GM23338 (cell line): ENCODE measurements around the gene ANXA6. TPM values are rescaled to one million over a fixed set of nuclear protein-coding genes. Genes with fewer than 3 reads are reported as not detected.

Experiments
- ATAC-seq: fragments of 200-7000 bp; cut with Tn5 transposase; 3 replicates; pipeline ENCODE4 v1.9.1; 2020
- DNase-seq: peaks from one replicate; pipeline ENCODE4 v3.0.0-alpha.2; 2015; ENCODE audit warnings: low spot score
- H2AFZ ChIP-seq: fragments of 200-600 bp; sonication (generic); 2 replicates; pipeline ENCODE4 v1.8.0; 2016; ENCODE audit warnings: antibody characterized with exemption, mild to moderate bottlenecking, moderate library complexity
- H3F3A ChIP-seq: fragments of 200-600 bp; sonication (generic); replicated peaks from 2 replicates; pipeline ENCODE4 v1.8.0; 2017; ENCODE audit warnings: antibody characterized with exemption, mixed run types, low read depth
- H3K27ac ChIP-seq: fragments of 200-600 bp; sonication (generic); 2 replicates; pipeline ENCODE4 v1.6.1; 2016; ENCODE audit warnings: low read depth
- H3K27me3 ChIP-seq: fragments of 200-600 bp; sonication (generic); 2 replicates; pipeline ENCODE4 v1.8.0; 2016; ENCODE audit warnings: mild to moderate bottlenecking, mixed run types, moderate library complexity; ENCODE audit not compliant: insufficient read depth
- H3K36me3 ChIP-seq: fragments of 200-600 bp; sonication (generic); 2 replicates; pipeline ENCODE4 v1.8.0; 2016; ENCODE audit warnings: mild to moderate bottlenecking; ENCODE audit not compliant: insufficient read depth
- H3K4me1 ChIP-seq: fragments of 200-600 bp; sonication (generic); 2 replicates; pipeline ENCODE4 v1.8.0; 2016; ENCODE audit warnings: mild to moderate bottlenecking, moderate library complexity; ENCODE audit not compliant: insufficient read depth
- H3K4me2 ChIP-seq: fragments of 200-600 bp; sonication (generic); 2 replicates; pipeline ENCODE4 v1.7.1; 2017; ENCODE audit warnings: mixed run types
- H3K4me3 ChIP-seq: fragments of 200-600 bp; sonication (generic); 2 replicates; pipeline ENCODE4 v1.6.1; 2016; ENCODE audit warnings: mixed run types
- H3K79me2 ChIP-seq: fragments of 200-600 bp; sonication (generic); replicated peaks from 2 replicates; pipeline ENCODE4 v1.8.0; 2017; ENCODE audit warnings: mild to moderate bottlenecking; ENCODE audit not compliant: insufficient read depth
- H3K9me2 ChIP-seq: fragments of 200-600 bp; sonication (generic); 2 replicates; pipeline ENCODE4 v1.8.0; 2017; ENCODE audit not compliant: insufficient read depth
- H4K20me1 ChIP-seq: fragments of 200-600 bp; sonication (generic); replicated peaks from 2 replicates; pipeline ENCODE4 v1.8.0; 2017; ENCODE audit warnings: mild to moderate bottlenecking; ENCODE audit not compliant: insufficient read depth
- H3K27ac Mint-ChIP-seq: 2 replicates; pipeline ENCODE4 v1.8.0; 2020; ENCODE audit warnings: inconsistent platforms, mild to moderate bottlenecking, moderate library complexity, mixed read lengths
- H3K27me3 Mint-ChIP-seq: 3 replicates; pipeline ENCODE4 v1.8.0; 2022; ENCODE audit warnings: low read depth, mild to moderate bottlenecking, moderate library complexity, mixed read lengths, inconsistent platforms; ENCODE audit not compliant: insufficient read depth, poor library complexity
- H3K36me3 Mint-ChIP-seq: 3 replicates; pipeline ENCODE4 v1.8.0; 2021; ENCODE audit warnings: low read depth, mild to moderate bottlenecking, inconsistent platforms, moderate library complexity, mixed read lengths
- H3K4me1 Mint-ChIP-seq: 3 replicates; pipeline ENCODE4 v1.8.0; 2020; ENCODE audit warnings: mild to moderate bottlenecking, inconsistent platforms, mixed read lengths
- H3K4me3 Mint-ChIP-seq: 3 replicates; pipeline ENCODE4 v1.8.0; 2021; ENCODE audit warnings: moderate library complexity, mild to moderate bottlenecking, inconsistent platforms, mixed read lengths
- H3K9me3 Mint-ChIP-seq: 3 replicates; pipeline ENCODE4 v1.8.0; 2020; ENCODE audit warnings: moderate library complexity, mild to moderate bottlenecking, inconsistent platforms, mixed read lengths
- CREB1 ChIP-seq: fragments of 250-450 bp; sonication (Bioruptor Pico); IDR thresholded peaks from 2 replicates; pipeline ENCODE4 v1.5.0; 2020; ENCODE audit warnings: low read depth, mild to moderate bottlenecking, moderate library complexity
- CTCF ChIP-seq, 2 experiments: fragments of 200-600 bp in 1 of 2; sonication (generic) in 1 of 2; conservative IDR thresholded peaks; 2 replicates each; pipeline versions ENCODE4 v1.5.1 to v1.6.1; 2016 to 2017; ENCODE audit warnings: antibody characterized with exemption in 2 of 2, low read depth in 2 of 2, mild to moderate bottlenecking in 2 of 2, moderate library complexity in 1 of 2
- ETS1 ChIP-seq: IDR thresholded peaks from 2 replicates; pipeline ENCODE4 v1.6.1; 2016; ENCODE audit warnings: antibody characterized with exemption
- EZH2 ChIP-seq: fragments of 200-600 bp; sonication (generic); IDR thresholded peaks from one replicate; pipeline ENCODE4 v1.8.0; 2017; ENCODE audit warnings: antibody characterized with exemption, mild to moderate bottlenecking, low read depth; ENCODE audit not compliant: unreplicated experiment
- EZH2phosphoT487 ChIP-seq: fragments of 200-600 bp; sonication (generic); IDR thresholded peaks from one replicate; pipeline ENCODE4 v1.8.1; 2018; ENCODE audit warnings: antibody characterized with exemption; ENCODE audit not compliant: unreplicated experiment
- JUNB ChIP-seq: IDR thresholded peaks from one replicate; pipeline ENCODE4 v1.6.1; 2016; ENCODE audit warnings: antibody characterized with exemption; ENCODE audit not compliant: unreplicated experiment
- NANOG ChIP-seq: IDR thresholded peaks from 2 replicates; pipeline ENCODE4 v1.6.1; 2016; ENCODE audit warnings: antibody characterized with exemption, borderline replicate concordance
- POLR2AphosphoS5 ChIP-seq: IDR thresholded peaks from 2 replicates; pipeline ENCODE4 v1.6.1; 2016; ENCODE audit warnings: antibody characterized with exemption, low read depth
- STAT1 ChIP-seq: IDR thresholded peaks from one replicate; pipeline ENCODE4 v1.6.1; 2016; ENCODE audit warnings: antibody characterized with exemption; ENCODE audit not compliant: unreplicated experiment
- ZNF114 ChIP-seq: fragments of 250-450 bp; sonication (Bioruptor Pico); IDR thresholded peaks from 2 replicates; pipeline ENCODE4 v1.5.0; 2020; ENCODE audit warnings: mild to moderate bottlenecking, moderate library complexity
- ZNF331 ChIP-seq: fragments of 250-450 bp; sonication (Bioruptor Pico); IDR thresholded peaks from 2 replicates; pipeline ENCODE4 v1.5.0; 2020; ENCODE audit warnings: low read depth, mild to moderate bottlenecking, moderate library complexity
- ZNF462 ChIP-seq: fragments of 250-450 bp; sonication (Bioruptor Pico); IDR thresholded peaks from 2 replicates; pipeline ENCODE4 v1.5.0; 2020; ENCODE audit warnings: mild to moderate bottlenecking, moderate library complexity
- polyA plus RNA-seq: library from polyadenylated mRNA; unstranded; fragments of >200 nt; fragmentation: Nextera tagmentation; extraction: Ambion mirVana; gene quantifications from 2 replicates; pipeline ENCODE4 v1.2.1, GENCODE V29; 2016
- total RNA-seq: library from RNA; depleted of rRNA; stranded (reverse); fragments of >200 nt; shearing (Covaris generic); gene quantifications from 2 replicates; pipeline ENCODE4 v1.2.3, GENCODE V29; 2014
- TF ChIP-seq, protein P1 (sequence below): IDR thresholded peaks from one replicate; pipeline ENCODE4 v1.6.1; 2018; ENCODE audit warnings: antibody characterized with exemption; ENCODE audit not compliant: unreplicated experiment

Gene ANXA6
- total and polyA plus RNA-seq, 2 experiments from 2014 or later = 26.5 to 110 TPM

- Histone ChIP-seq H3K79me2 (no peaks in the 10 kb centered on the region), H3F3A (no peaks in the 10 kb centered on the region), H4K20me1 (no peaks in the 10 kb centered on the region), H3K36me3 (no peaks in the 10 kb centered on the region), H3K4me3 (no peak overlapping the region), H3K4me2 (no peak overlapping the region), H3K27me3 (no peaks in the 10 kb centered on the region), H3K27ac (no peak overlapping the region), H2AFZ (no peak overlapping the region), H3K9me2 (no peaks in the 10 kb centered on the region), H3K4me1 (no peaks in the 10 kb centered on the region)
- Mint-ChIP-seq H3K4me1 (peaks cover 8% of the 10 kb centered on the region), H3K36me3 (no peaks in the 10 kb centered on the region), H3K27me3 (peaks cover 3% of the 10 kb centered on the region), H3K4me3 (no peak overlapping the region), H3K9me3 (no peaks in the 10 kb centered on the region), H3K27ac (no peak overlapping the region)
- TF ChIP-seq EZH2phosphoT487 = no peak
- no peak for TF ChIP-seq POLR2AphosphoS5
- TF ChIP-seq ZNF331 (CRISPR knock-in tag) = no peak
- TF ChIP-seq, protein P1, sequence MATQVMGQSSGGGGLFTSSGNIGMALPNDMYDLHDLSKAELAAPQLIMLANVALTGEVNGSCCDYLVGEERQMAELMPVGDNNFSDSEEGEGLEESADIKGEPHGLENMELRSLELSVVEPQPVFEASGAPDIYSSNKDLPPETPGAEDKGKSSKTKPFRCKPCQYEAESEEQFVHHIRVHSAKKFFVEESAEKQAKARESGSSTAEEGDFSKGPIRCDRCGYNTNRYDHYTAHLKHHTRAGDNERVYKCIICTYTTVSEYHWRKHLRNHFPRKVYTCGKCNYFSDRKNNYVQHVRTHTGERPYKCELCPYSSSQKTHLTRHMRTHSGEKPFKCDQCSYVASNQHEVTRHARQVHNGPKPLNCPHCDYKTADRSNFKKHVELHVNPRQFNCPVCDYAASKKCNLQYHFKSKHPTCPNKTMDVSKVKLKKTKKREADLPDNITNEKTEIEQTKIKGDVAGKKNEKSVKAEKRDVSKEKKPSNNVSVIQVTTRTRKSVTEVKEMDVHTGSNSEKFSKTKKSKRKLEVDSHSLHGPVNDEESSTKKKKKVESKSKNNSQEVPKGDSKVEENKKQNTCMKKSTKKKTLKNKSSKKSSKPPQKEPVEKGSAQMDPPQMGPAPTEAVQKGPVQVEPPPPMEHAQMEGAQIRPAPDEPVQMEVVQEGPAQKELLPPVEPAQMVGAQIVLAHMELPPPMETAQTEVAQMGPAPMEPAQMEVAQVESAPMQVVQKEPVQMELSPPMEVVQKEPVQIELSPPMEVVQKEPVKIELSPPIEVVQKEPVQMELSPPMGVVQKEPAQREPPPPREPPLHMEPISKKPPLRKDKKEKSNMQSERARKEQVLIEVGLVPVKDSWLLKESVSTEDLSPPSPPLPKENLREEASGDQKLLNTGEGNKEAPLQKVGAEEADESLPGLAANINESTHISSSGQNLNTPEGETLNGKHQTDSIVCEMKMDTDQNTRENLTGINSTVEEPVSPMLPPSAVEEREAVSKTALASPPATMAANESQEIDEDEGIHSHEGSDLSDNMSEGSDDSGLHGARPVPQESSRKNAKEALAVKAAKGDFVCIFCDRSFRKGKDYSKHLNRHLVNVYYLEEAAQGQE = no peak
- TF ChIP-seq ETS1 = no peak
- no peak for TF ChIP-seq EZH2
- TF ChIP-seq NANOG = no peak
- TF ChIP-seq ZNF462 (CRISPR knock-in tag) = no peak
- TF ChIP-seq CTCF (conservative IDR thresholded peaks at IDR 0.05; ENCODE audit: low read depth in 2 of 2) = no peak
- TF ChIP-seq STAT1 = no peak
- TF ChIP-seq ZNF114 (CRISPR knock-in tag) = no peak
- no peak for TF ChIP-seq CREB1 (CRISPR knock-in tag)
- no peak for TF ChIP-seq JUNB
- ATAC-seq = no peak
- no peak for DNase-seq
Measured at GRCh38 chr5:151088986-151089385, 68.6 kb downstream of the ANXA6 start.
